T-helper 2 cell treated with Interferon-gamma antibody and Interleukin-4, amounts not matched to agents 5 μg/mL and 100 μg/mL, for 36 hours (primary cell): Measurements from ENCODE around the gene ZNF831.

Experiments used
- DNase-seq: peaks from one replicate; pipeline ENCODE4 v3.0.0; 2021; ENCODE audit warnings: low spot score
- H3K27ac Mint-ChIP-seq: one replicate; pipeline ENCODE4 v1.8.0; 2021; ENCODE audit warnings: mild to moderate bottlenecking, mixed read lengths
- H3K27me3 Mint-ChIP-seq: one replicate; pipeline ENCODE4 v1.8.0; 2021; ENCODE audit warnings: low read depth, mixed read lengths
- H3K36me3 Mint-ChIP-seq: one replicate; pipeline ENCODE4 v1.8.0; 2021; ENCODE audit warnings: low read depth, mixed read lengths
- H3K4me1 Mint-ChIP-seq: one replicate; pipeline ENCODE4 v1.8.0; 2021; ENCODE audit warnings: low read depth, mixed read lengths
- H3K4me3 Mint-ChIP-seq: one replicate; pipeline ENCODE4 v1.8.0; 2022; ENCODE audit warnings: mild to moderate bottlenecking, moderate library complexity, mixed read lengths
- H3K9me3 Mint-ChIP-seq: one replicate; pipeline ENCODE4 v1.8.0; 2021; ENCODE audit warnings: mixed read lengths

The ZNF831 gene

DNA sequence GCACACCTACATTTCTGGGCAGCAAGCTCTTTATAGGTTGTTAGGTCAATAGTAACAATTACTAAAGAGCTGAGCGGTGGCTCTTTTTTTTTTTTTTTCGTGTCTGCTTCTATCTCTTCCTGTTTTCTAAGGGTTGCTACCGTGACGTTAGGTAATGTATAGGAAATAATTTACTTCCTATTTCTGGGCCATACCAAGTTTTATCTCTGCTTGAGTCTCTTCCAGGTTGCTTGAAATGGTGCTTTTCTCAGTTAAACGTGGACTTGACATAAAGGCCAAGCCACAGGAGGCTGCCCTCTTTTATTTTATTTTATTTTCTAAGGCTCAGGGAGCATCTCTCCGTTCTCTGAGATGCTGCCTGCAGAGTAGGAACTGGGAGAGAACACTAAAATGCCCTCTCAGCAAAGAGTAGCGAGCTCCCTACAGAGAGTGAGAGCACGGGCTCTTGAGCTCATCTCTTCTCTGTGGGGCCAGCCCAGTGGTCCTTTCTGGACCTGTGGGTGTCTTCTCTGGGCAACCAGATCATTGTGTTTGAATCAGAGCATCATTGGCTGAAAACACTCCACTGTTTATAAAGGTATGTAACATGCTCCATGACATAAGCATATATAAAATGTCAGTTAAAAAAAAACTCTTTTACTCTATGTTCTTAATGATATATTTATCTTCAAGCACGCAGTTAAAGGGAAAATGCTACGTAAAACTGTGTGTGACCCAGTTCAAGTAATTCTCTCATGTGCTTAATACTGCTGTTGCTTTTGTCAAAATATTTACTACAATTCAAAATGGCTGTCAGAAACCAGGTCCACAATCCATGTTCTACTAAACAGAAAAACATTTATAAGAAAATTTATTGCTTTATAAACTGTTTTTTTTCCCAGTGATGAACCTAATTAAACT, at the start of gene ZNF831:
Gene ZNF831 (plus strand): TSS at position 191 of the 900 bp plus-strand sequence. CDS start 27,199 bp downstream, outside the sequence.
- Mint-ChIP-seq H3K36me3 (peaks cover 21% of the 10 kb centered on the region), H3K27me3 (no peaks in the 10 kb centered on the region)

DNA sequence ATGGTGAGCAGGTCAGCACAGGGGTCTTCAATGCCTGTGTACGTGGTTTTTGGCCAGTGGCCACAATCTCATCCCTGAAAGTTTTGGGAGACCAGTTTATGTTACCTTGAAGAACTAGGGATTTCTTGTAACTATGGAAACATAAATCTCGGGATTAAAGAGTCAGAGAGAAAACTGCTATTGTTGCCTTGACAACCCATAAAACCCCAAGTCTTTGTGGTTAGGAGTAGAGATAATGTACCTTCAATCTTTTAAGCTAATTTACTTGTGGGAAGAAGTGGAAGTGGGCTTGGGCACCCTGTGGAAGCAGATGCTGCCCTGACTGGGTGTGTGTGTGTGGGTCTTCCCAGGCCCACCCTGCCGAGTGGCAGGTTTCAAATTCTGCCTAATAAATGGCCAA, 46.1 kb upstream of the ZNF831 start:
- Mint-ChIP-seq H3K36me3 (peaks cover 5% of the 10 kb centered on the region), H3K9me3 (peaks cover 5% of the 10 kb centered on the region), H3K27me3 (peaks cover 3% of the 10 kb centered on the region), H3K27ac (no peak overlapping the region), H3K4me3 (no peak overlapping the region), H3K4me1 (peaks cover 36% of the 10 kb centered on the region)
- no peak for DNase-seq

More for the DNA sequence above, at the start of gene ZNF831:
- DNase-seq = no peak
- H3K4me3 Mint-ChIP-seq = peak within 1 kb of the TSS; percentile 88
- peaks cover 88% of the 10 kb centered on the region for H3K4me1 Mint-ChIP-seq
- peak within 1 kb of the TSS; percentile 89 for H3K27ac Mint-ChIP-seq
- peaks cover 6% of the 10 kb centered on the region for H3K9me3 Mint-ChIP-seq

DNA sequence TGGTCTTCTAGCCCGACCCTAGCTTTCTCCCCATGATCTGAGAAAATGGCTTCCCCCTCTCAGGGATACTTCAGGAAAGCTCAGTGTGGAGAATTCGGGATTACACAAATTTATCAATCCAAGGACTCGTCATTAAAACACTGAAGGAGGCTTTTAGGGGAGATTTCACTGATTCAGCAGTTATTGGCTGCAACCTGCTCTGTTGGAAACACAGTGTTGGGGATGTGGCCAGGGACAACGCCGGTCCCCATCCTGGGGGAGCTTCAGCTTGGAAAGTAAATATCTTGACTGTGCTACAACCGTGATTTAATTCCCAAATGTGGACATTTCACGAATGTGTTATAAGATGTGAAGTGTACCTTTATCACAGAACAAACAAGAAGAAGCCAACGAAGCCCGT, 44.8 kb upstream of the ZNF831 start:
- peaks cover 5% of the 10 kb centered on the region for H3K36me3 Mint-ChIP-seq
- H3K4me3 Mint-ChIP-seq = no peak overlapping the region
- H3K27me3 Mint-ChIP-seq = peaks cover 3% of the 10 kb centered on the region
- DNase-seq = no peak
- H3K4me1 Mint-ChIP-seq = peaks cover 48% of the 10 kb centered on the region
- peaks cover 5% of the 10 kb centered on the region for H3K9me3 Mint-ChIP-seq
- H3K27ac Mint-ChIP-seq = no peak overlapping the region

DNA sequence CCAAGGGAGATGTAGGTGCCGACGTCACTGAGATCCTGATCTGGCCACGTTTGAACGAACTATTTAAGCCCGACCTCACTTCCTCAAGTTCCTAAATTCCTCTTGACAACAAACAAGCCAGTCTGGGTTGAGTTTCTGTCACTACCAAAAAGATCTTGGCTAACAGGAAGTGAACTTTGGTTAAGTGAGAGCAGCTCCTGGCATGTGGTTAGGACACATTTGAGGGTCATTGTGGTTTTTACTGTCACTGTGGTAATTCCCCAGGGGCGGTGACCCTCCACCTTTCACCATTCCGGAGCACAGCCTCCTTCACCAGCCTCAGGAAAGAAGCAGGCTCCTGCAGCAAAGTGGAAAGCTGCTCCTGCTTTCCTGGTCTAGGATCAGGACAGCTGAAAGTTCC, 43.1 kb upstream of the ZNF831 start:
- Mint-ChIP-seq H3K4me3 (peak overlapping the region; percentile 5), H3K27me3 (peaks cover 3% of the 10 kb centered on the region), H3K4me1 (peaks cover 48% of the 10 kb centered on the region)

DNA sequence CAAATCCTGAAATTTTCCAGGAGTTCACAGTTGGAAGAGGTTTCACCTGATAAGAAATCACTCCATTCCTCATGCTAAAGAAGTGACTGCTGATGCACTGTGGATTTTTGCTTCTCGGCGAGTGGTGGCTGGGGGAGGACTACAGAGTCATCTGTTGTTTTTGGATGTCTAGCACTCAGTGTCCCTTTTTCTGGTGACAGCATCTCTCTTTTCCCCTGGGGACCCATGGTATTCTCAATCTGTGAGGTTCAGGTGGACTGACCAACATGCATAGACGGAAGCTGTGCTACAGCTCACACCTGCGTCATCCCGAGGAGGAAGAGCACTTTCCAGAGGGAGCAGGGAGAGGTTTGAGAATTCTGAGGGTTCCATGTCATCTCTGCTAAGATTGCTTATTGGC, 42.7 kb upstream of the ZNF831 start:
- no peak overlapping the region for H3K27ac Mint-ChIP-seq
- peaks cover 5% of the 10 kb centered on the region for H3K9me3 Mint-ChIP-seq
- peaks cover 48% of the 10 kb centered on the region for H3K4me1 Mint-ChIP-seq
- peaks cover 5% of the 10 kb centered on the region for H3K36me3 Mint-ChIP-seq
- peaks cover 3% of the 10 kb centered on the region for H3K27me3 Mint-ChIP-seq
- H3K4me3 Mint-ChIP-seq = no peak overlapping the region
- DNase-seq = no peak

More for the DNA sequence above, 43.1 kb upstream of the ZNF831 start:
- peaks cover 5% of the 10 kb centered on the region for H3K9me3 Mint-ChIP-seq
- no peak overlapping the region for H3K27ac Mint-ChIP-seq
- peaks cover 5% of the 10 kb centered on the region for H3K36me3 Mint-ChIP-seq
- peak; percentile 14 for DNase-seq

DNA sequence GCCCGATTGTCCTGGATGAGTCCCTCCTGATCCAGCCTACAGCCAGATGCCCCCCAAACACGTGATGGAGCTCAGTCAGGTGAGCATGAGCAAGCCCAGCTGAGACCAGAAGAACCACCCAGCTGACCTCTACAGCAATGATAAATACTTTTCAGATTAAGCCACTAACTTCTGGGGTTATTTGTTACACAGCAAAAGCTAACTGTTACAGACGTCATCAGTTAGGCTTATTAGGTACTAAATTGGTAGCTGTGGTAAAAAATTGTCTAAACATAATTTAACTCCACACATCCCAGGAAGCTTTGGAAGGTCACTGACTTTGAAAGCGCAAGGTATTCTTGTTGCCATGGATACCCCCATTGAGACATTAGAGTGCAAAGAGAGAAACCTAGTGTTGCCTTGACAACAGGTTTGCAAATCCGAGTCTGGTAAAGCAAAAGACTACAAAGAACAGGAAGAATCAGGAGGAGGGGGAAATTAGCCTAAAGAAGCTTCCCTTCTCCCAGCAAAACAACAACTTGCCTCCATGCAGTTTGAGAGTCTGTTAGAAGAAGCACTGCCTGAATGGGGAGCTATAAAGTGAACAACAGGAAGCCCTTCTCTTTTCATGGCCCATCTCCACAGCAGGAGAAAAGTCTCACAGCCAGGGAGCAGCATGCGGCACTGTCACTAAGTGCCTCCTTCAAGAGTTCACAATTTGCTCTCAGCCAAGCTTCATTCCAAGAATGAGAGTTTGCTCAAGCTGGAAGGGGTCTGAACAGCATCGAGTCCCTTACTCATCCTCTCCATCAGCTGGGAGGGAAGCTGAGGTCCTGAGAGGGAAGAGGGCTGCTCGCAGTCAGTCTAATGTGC, 41.7 kb upstream of the ZNF831 start:
- peak overlapping the region; percentile 22 for H3K4me3 Mint-ChIP-seq
- H3K9me3 Mint-ChIP-seq = peaks cover 5% of the 10 kb centered on the region
- peak overlapping the region; percentile 29 for H3K27ac Mint-ChIP-seq
- peaks cover 3% of the 10 kb centered on the region for H3K27me3 Mint-ChIP-seq
- DNase-seq = no peak
- peaks cover 48% of the 10 kb centered on the region for H3K4me1 Mint-ChIP-seq
- H3K36me3 Mint-ChIP-seq = peaks cover 5% of the 10 kb centered on the region

DNA sequence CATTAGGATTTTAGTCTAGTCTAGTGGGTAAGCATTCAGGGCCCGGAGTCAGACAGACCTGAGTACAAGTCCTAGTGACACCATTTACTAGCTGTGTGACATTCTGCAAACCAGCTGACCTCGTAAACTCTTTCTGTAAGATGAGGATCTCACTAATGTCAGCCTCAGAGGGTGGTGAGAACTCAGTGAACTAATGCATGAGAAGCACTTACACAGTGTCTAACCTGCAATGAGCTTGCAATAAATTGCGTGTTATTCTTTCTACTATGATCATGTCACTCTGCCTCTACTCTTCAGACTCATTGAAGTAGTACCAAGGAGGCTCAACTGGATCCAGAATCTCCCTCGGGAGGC, 41.1 kb upstream of the ZNF831 start:
- peaks cover 5% of the 10 kb centered on the region for H3K36me3 Mint-ChIP-seq
- peak overlapping the region; percentile 65 for H3K4me3 Mint-ChIP-seq
- peaks cover 5% of the 10 kb centered on the region for H3K9me3 Mint-ChIP-seq
- peaks cover 3% of the 10 kb centered on the region for H3K27me3 Mint-ChIP-seq
- H3K4me1 Mint-ChIP-seq = peaks cover 44% of the 10 kb centered on the region
- H3K27ac Mint-ChIP-seq = peak overlapping the region; percentile 79
- DNase-seq = no peak

DNA sequence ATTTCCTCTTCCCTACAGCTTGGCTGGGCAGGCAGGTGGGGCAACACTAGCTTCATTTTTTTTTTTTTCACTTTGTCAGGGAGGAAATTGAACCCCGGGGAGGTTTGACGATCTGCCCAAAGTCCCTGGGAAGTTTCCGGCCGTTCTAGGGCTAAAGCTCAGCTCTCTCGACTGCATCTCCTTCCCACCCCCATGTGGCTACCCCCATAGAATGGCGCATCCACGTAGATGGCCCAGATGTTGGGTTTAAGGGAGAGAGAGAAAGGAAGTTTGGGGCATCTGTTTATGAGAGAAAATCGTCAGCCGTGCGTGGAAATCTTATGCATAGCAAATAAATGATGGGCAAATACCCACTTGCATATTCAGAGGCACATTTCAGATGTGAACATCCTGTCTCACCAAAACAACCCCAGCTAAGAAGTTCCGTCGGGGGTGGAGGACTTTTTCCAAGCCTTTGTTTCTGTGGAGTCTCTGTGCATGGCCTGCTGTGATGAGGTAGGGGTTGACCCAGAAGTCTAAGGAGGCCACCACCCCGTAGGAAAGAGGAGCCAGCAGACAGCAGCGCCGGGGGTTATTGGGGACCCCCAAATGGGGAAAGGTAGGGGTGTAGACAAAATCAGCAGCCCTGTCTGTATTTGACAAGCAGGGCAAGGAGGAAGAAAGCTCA, 40.5 kb upstream of the ZNF831 start:
- Mint-ChIP-seq H3K27ac (peak overlapping the region; percentile 79), H3K4me1 (peaks cover 40% of the 10 kb centered on the region), H3K36me3 (peaks cover 5% of the 10 kb centered on the region), H3K9me3 (peaks cover 5% of the 10 kb centered on the region), H3K4me3 (peak overlapping the region; percentile 65), H3K27me3 (peaks cover 3% of the 10 kb centered on the region)
- DNase-seq = peak; percentile 38

DNA sequence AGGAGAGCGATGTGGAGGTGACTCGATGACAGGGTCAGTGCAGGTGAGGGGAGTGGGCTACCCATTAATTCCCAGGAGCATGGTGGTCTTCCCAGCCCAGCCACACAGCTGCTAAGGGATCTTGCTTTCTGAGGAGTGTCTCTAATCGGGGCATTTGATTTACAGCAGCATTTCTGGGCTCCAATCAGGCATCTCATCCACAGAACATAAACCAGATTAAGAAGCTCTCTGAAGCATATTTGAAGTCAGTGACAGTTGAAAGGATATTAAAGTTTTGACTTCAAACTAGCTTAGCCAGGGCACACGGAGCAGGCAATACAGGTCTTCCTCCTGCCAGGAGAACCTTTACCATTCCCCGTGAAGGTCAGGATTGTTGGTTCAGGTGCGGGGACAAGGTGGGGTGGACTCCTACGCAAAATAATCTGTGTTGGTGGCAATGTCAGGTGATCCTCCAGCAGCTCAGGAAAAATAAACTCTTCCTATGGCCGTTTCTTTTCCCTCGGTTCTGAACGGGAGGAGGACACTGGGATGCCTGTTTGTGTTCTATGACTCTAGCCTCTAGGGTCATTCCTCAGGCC, 39.9 kb upstream of the ZNF831 start:
- Mint-ChIP-seq H3K4me1 (peaks cover 40% of the 10 kb centered on the region), H3K27me3 (no peaks in the 10 kb centered on the region), H3K9me3 (peaks cover 5% of the 10 kb centered on the region), H3K4me3 (no peak overlapping the region), H3K27ac (peak overlapping the region; percentile 79), H3K36me3 (peaks cover 5% of the 10 kb centered on the region)
- DNase-seq = no peak

DNA sequence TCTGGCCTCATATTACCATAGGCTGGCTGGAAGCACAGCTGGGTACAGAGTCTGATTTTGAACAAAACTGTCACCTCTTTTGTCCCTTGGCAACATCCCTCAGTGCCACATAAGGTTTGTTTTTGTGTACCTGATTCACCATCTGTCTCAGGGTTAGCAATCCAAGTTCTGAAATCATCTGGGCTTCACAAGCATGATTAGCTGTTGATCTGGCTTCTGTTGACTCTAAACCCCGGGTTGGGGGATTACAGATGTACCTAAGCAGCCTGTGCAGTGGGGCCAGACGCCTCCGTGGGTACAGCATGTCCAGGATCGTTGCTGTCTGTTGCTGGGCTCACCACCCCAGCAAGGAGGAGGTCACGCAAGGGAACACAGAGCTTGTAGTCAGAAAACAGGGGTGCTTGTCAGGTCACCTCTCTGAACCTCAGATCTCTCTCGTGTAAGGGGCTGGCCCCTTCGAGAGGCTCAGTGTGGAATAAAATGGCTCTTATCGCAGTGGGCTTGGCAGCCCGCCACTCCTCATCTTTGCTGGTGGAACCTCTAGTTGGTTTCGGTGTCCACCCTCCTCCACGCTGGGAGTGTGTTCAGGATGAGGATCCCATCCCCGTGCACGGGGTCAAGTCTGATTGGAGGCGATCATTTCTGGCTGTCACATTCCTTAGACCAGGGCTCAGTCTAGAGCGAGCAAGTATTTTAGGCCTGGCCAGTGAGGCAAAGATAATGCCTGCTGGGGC, 39.2 kb upstream of the ZNF831 start:
- Mint-ChIP-seq H3K27ac (no peak overlapping the region), H3K4me3 (no peak overlapping the region), H3K4me1 (peaks cover 40% of the 10 kb centered on the region), H3K9me3 (peaks cover 5% of the 10 kb centered on the region), H3K27me3 (no peaks in the 10 kb centered on the region), H3K36me3 (peaks cover 5% of the 10 kb centered on the region)
- no peak for DNase-seq

DNA sequence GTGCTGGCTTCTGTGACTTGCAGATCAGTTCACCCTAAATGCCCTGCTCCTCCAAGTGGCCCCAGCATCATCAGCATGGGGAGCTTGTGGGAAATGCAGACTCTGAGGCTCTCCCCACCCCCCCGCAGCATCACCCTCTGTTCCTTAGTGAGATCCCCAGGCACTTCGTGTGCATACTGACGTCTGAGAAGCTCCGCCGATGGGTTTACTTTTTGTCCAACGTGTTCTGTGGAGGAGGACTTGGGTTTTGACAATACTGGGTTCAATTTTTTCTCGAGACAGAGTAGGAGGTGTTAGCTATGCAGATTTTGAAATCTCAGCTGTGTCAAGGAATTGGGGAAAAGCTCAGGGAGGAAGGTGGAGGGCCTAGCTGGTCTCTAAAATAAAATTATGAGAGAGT, 38.3 kb upstream of the ZNF831 start:
- H3K4me1 Mint-ChIP-seq = peaks cover 32% of the 10 kb centered on the region
- no peaks in the 10 kb centered on the region for H3K27me3 Mint-ChIP-seq
- H3K27ac Mint-ChIP-seq = no peak overlapping the region
- peaks cover 5% of the 10 kb centered on the region for H3K9me3 Mint-ChIP-seq
- H3K36me3 Mint-ChIP-seq = peaks cover 5% of the 10 kb centered on the region
- no peak for DNase-seq
- no peak overlapping the region for H3K4me3 Mint-ChIP-seq

DNA sequence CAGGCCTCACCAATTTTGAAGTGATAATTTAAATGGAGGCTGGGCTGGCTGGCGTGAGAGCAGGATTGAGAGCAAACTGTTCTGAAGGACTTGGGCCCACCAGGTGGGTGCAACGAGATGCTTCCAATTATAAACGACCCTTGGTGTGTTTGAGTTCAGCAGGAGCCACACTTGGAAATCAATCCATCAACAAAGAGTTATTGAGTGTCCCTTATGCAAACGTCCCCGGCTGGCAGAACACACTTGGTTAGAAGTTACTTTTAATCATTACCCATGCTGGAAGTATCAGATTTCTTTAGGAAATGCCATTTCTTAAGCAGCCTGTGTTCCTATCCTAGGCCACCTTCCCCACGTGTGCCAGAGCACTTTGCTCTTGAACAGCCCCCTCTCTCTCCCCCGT, 37.8 kb upstream of the ZNF831 start:
- H3K27me3 Mint-ChIP-seq = no peaks in the 10 kb centered on the region
- no peak for DNase-seq
- H3K9me3 Mint-ChIP-seq = peaks cover 5% of the 10 kb centered on the region
- H3K27ac Mint-ChIP-seq = no peak overlapping the region
- no peak overlapping the region for H3K4me3 Mint-ChIP-seq
- peaks cover 5% of the 10 kb centered on the region for H3K36me3 Mint-ChIP-seq
- peaks cover 27% of the 10 kb centered on the region for H3K4me1 Mint-ChIP-seq

DNA sequence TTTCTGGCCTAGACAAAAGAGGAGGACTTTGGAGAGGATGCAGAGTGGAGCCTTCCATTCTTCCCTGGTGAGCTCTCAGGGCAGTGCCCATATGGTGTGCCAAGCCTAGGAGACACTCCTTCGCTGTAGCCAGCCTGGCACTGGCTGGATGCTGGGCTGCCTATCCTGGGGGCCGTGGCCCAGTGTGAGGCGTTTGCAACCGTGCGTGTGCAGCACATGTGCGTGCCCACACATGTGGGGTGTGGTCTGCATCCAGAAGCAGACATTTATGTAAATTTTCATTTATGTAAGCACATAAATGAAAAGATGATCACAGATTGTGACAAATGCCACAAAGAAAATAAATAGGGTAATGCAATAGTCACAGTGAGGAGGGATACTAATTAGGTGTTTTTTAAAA, 35.8 kb upstream of the ZNF831 start:
- H3K4me1 Mint-ChIP-seq = peaks cover 9% of the 10 kb centered on the region
- H3K4me3 Mint-ChIP-seq = no peak overlapping the region
- H3K36me3 Mint-ChIP-seq = no peaks in the 10 kb centered on the region
- no peak for DNase-seq
- H3K27me3 Mint-ChIP-seq = no peaks in the 10 kb centered on the region
- no peaks in the 10 kb centered on the region for H3K9me3 Mint-ChIP-seq
- no peak overlapping the region for H3K27ac Mint-ChIP-seq
